ACC112 (cell line): ENCODE measurements around the gene STEAP3.

Source experiments
- H2AFZ ChIP-seq: fragments of 200-600 bp; sonication (generic); one replicate; pipeline ENCODE4 v1.6.0; 2017; ENCODE audit warnings: antibody characterized with exemption, low read length; ENCODE audit not compliant: unreplicated experiment
- H3K27ac ChIP-seq: fragments of 200-600 bp; sonication (generic); 2 replicates; pipeline ENCODE4 v1.5.1; 2014; ENCODE audit warnings: low read depth, mild to moderate bottlenecking, antibody characterized with exemption, low read length, moderate library complexity
- H3K27me3 ChIP-seq: fragments of 200-600 bp; sonication (generic); 2 replicates; pipeline ENCODE4 v1.6.1; 2014; ENCODE audit warnings: mild to moderate bottlenecking, antibody characterized with exemption, low read length, moderate library complexity, mixed read lengths; ENCODE audit not compliant: insufficient read depth
- H3K36me3 ChIP-seq: fragments of 200-600 bp; sonication (generic); 2 replicates; pipeline ENCODE4 v1.6.1; 2016; ENCODE audit warnings: mild to moderate bottlenecking, antibody characterized with exemption, low read length, moderate library complexity, mixed read lengths; ENCODE audit not compliant: insufficient read depth
- H3K4me1 ChIP-seq: fragments of 200-600 bp; sonication (generic); one replicate; pipeline ENCODE4 v1.6.1; 2016; ENCODE audit warnings: low read length, mixed read lengths; ENCODE audit not compliant: insufficient read depth, unreplicated experiment, control insufficient read depth
- H3K4me3 ChIP-seq: fragments of 200-600 bp; sonication (generic); 2 replicates; pipeline ENCODE4 v1.5.1; 2014; ENCODE audit warnings: mild to moderate bottlenecking, low read depth, low read length
- H3K79me2 ChIP-seq: fragments of 200-600 bp; sonication (generic); one replicate; pipeline ENCODE4 v1.6.0; 2016; ENCODE audit warnings: low read length; ENCODE audit not compliant: control insufficient read depth, unreplicated experiment, insufficient read depth

The STEAP3 gene

DNA sequence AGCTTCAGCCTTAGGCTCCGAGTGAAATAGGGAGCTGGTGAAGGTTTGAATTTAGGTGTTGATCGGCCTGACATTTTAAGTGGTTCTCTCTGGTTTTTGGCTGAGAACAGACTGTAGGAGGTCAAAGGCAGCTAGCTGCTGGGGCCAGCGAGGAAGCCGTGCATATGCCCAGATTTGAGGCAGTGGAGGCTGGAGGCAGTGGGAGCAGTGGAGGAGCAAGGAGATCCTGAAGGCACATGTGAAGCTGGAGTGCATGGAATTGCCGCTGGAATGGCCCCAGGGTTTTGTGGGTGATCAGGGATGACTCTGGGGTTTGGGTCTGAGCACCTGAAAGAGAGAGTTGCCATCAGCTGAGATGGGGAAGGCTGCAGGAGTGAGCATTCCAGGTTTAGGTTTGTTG, 25.1 kb downstream of the STEAP3 start:
- Histone ChIP-seq H3K4me1 (peaks cover 45% of the 10 kb centered on the region), H3K4me3 (no peak overlapping the region), H3K27me3 (no peaks in the 10 kb centered on the region), H2AFZ (no peak overlapping the region), H3K27ac (no peak overlapping the region), H3K36me3 (peaks cover 18% of the 10 kb centered on the region), H3K79me2 (no peaks in the 10 kb centered on the region)

DNA sequence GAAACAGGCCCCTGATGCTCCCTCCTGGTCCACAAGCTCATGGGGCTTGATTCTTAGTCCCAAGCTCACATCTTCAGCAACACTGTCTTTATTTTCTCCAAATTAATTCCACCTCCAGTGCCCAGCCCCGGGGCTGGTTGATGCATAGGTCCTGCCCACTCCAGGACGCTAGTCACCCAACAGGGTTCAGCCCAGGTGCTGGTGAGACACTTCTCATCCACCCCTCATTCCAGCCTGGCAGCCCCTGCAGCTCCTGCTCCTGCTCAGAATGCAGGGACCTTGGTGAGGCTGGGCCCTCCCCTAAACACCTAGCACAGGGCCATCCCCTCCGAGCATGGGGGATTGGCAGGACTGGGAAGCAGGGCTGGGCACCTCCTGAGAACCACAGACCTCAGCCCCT, 25.7 kb downstream of the STEAP3 start:
- Histone ChIP-seq H3K36me3 (peaks cover 18% of the 10 kb centered on the region), H2AFZ (no peak overlapping the region), H3K4me3 (no peak overlapping the region), H3K27ac (no peak overlapping the region), H3K4me1 (peaks cover 50% of the 10 kb centered on the region), H3K79me2 (no peaks in the 10 kb centered on the region), H3K27me3 (no peaks in the 10 kb centered on the region)

DNA sequence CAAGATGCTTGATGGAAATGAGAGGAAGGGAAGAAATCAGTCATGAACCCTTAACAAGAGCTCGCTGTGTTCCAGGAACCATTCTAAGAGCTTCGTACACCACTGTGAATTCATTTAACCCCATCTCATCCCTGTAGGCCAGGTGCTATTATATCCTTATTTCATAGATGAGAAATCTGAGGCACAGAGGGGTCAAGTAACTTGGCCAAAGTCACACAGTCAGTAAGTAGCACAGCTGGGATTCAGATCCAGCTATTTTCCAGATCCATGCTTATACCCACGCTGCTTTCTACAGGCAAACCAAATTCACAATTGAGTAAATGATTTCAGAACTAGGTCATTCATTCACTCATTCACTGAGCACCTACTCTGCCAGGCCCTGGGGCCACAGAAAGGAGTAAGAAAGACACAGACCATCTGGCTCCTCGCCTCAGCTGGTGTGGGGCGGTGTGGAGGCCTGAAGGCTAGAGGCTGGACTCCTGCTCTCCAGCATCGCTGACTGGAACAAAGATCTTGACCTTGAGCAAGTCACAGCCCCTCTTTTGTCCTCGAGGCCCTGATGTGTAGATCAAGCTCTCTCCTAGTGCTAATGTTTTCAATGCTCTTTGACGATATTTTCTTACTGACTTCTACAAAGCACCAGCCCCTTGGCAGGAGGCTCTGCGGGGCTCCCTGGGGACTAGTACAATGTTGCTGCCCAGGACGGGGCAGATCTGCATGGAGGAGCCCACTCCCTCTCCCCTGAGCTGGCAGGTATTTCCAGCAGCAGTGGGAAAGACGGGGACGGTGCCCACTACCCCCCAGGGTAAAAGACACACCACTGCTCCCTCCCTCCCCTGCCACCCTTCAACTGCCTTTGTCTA, 26.5 kb downstream of the STEAP3 start:
- peaks cover 13% of the 10 kb centered on the region for H3K36me3 ChIP-seq
- H3K27me3 ChIP-seq, result no peaks in the 10 kb centered on the region
- H3K4me1 ChIP-seq, result peaks cover 57% of the 10 kb centered on the region
- H3K79me2 ChIP-seq, result no peaks in the 10 kb centered on the region
- H3K4me3 ChIP-seq, result no peak overlapping the region
- no peak overlapping the region for H2AFZ ChIP-seq
- no peak overlapping the region for H3K27ac ChIP-seq

DNA sequence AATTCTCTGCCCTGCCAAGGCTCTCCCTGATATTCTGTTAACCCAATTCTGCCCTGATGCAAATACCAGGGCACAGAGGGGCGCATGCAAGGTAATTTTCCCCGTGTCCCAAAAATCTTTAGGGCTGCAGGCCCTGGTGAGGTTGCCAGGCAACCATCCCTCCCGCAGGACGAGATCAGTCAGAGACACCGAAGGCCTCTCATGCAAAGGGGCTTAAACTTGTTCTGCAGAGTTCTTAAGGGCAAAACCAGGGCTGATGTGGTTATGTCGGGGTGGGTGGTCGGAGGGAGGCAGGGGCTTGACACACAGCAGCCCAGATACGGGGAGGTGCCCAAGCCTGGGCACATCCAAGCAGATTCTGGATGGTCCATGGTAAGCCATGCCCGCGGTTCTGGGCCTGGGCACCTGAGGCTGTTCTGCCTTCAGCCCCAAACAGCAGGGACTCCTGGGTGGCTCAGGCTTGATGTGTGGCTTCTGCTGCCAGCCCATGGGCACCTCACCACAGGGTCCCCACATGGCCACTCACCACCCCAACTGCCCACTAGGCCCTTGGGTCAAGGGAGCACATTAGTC, 27.2 kb downstream of the STEAP3 start:
- no peaks in the 10 kb centered on the region for H3K79me2 ChIP-seq
- no peak overlapping the region for H3K4me3 ChIP-seq
- H2AFZ ChIP-seq, result no peak overlapping the region
- no peaks in the 10 kb centered on the region for H3K27me3 ChIP-seq
- no peak overlapping the region for H3K27ac ChIP-seq
- peaks cover 11% of the 10 kb centered on the region for H3K36me3 ChIP-seq
- peaks cover 64% of the 10 kb centered on the region for H3K4me1 ChIP-seq

DNA sequence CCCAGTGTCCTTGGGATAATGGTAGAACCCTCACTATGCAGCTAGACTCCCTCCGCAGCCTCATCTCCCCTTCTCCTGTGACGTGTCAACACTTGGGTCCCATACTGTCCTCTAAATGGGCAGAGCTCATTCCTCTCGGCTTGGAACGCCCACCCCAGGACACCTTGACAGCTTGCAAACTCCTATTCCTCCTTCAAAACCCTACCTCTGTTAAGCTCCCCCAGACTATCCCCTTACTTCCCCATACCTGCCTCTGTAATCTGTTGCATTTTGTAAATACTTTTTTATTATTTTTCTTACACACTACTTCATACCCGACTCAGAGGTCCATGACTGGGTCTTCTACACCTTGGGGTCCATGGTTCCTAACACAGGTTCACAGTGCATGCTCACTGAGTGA, 28.0 kb downstream of the STEAP3 start:
- H3K36me3 ChIP-seq, result peaks cover 7% of the 10 kb centered on the region; the same call in 1 of the 2 replicates
- H3K4me3 ChIP-seq, result no peak overlapping the region
- no peaks in the 10 kb centered on the region for H3K27me3 ChIP-seq
- H3K79me2 ChIP-seq, result no peaks in the 10 kb centered on the region
- H3K4me1 ChIP-seq, result peaks cover 73% of the 10 kb centered on the region
- H3K27ac ChIP-seq, result peak overlapping the region; percentile 98
- no peak overlapping the region for H2AFZ ChIP-seq

DNA sequence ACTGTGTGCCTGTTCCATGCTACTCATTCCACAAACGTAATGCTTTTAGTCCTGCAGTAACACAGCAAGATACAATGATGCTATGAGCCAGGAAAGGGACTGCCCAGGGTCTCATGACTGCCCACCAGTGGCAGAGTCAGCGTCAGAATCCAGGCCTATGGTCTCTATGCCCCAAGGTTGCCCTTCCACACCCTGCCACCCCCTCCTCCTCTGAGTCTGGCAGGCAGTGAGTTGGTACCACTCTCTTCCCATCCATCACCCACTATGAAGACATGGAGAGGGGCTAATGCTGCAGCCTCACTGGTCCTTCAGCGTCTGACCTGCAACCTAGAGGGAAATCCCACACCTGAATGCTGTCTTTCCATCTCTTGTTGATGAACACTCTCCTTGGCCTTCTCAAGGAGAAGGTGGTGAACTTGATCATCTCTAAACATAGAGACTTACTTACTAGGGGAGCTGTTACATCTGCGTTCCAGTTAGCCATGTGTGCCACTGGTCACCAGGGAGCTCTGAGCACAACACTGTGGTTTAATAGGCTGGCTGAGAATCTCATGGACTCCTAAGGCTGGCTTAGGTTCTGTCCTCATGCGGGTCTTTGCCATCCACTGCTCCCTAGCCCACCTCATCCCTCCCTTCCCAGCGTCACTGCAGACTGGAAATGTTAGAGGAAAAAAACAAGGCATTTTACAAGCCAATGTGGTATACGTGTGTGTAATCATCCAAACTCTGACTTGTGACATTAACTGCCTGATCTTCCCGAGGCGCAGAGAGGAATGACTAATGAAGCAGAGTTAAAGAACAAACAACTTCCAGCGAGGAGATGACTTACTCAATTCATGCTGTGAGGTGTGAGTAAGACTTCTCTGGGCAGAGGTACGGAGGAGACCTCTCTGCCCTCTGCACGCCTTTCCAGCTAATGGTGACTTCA, 28.8 kb downstream of the STEAP3 start:
- Histone ChIP-seq H3K27me3 (no peaks in the 10 kb centered on the region), H2AFZ (no peak overlapping the region), H3K4me1 (peaks cover 74% of the 10 kb centered on the region), H3K4me3 (peak overlapping the region; percentile 59; the same call in 1 of the 2 replicates), H3K79me2 (no peaks in the 10 kb centered on the region), H3K27ac (peak overlapping the region; percentile 98), H3K36me3 (peaks cover 7% of the 10 kb centered on the region; the same call in 1 of the 2 replicates)

DNA sequence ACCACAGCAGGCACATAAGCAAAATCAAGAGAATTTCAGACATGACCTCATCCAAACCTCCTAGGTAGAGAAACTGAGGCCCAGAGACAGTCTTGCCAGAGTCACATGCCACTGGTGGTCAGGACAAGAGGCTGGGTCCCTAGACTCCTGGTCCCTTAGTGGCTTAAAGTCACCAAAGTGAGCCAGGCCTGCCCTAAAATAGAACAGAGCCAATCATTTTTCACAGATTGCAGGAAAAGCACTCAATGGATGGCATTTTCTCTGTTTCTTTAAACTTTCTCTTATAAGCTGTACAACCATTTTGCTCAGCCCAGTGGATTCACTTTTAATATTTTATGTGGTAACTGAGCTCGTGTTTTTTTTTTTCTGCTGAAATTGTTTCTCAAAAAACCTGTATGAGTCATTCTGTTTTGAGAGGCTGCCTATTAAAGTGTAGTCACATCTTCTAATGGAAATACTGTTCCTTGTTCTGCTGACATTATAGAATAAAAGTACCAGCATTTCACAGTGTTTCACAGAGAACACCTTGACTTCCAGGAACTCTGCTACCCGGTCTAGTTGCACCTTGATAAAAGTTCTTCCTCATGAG, 29.6 kb downstream of the STEAP3 start:
- peaks cover 66% of the 10 kb centered on the region for H3K4me1 ChIP-seq
- H3K27ac ChIP-seq, result peak overlapping the region; percentile 98
- H2AFZ ChIP-seq, result no peak overlapping the region
- no peaks in the 10 kb centered on the region for H3K27me3 ChIP-seq
- H3K4me3 ChIP-seq, result peak overlapping the region; percentile 59
- H3K79me2 ChIP-seq, result no peaks in the 10 kb centered on the region
- peaks cover 7% of the 10 kb centered on the region; the same call in 1 of the 2 replicates for H3K36me3 ChIP-seq

DNA sequence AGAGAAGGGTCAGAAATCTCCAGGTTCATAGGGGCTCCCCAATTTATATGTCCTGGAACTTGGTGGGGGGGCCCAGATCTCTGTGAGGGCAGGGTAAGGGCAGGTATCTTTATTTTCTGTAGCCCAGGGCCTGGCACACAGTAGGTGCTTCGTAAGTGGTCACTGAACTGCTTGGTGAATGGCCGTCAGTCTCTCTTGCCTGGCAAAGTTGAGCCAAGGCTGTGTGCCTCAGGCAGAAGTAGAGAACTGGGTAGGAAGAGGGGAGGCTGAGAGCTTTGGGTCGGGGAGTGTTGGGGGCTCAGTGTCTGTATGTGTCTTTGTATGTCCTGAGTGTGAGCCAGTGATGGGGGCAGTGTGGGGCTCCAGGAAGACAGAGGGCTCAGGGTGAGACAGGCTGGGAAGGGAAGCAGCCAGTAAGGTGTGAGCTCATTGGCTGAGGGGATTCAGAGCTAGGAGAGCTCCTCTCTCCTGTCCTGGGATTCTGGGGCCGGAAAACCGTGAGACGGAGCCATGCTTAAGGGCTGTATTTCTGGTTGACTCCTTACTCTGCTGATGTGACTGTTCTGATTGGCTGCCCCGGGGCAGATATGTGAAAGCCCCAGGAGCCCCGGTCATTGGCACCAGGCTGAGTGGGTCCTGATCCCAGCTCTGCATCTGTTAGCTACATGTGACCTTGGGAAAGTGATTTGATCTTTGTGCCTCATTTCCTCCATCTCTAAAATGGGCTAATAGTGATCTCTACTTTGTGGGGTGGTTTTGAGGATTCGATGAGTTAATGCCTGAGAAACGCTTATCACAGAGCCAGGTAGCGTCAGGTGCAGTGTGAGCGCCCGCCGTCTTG, 30.3 kb downstream of the STEAP3 start:
- H3K79me2 ChIP-seq, result no peaks in the 10 kb centered on the region
- H3K27me3 ChIP-seq, result no peaks in the 10 kb centered on the region
- H3K4me3 ChIP-seq, result no peak overlapping the region
- H3K27ac ChIP-seq, result peak overlapping the region; percentile 98
- no peak overlapping the region for H2AFZ ChIP-seq
- H3K4me1 ChIP-seq, result peaks cover 59% of the 10 kb centered on the region
- H3K36me3 ChIP-seq, result peaks cover 7% of the 10 kb centered on the region; the same call in 1 of the 2 replicates

DNA sequence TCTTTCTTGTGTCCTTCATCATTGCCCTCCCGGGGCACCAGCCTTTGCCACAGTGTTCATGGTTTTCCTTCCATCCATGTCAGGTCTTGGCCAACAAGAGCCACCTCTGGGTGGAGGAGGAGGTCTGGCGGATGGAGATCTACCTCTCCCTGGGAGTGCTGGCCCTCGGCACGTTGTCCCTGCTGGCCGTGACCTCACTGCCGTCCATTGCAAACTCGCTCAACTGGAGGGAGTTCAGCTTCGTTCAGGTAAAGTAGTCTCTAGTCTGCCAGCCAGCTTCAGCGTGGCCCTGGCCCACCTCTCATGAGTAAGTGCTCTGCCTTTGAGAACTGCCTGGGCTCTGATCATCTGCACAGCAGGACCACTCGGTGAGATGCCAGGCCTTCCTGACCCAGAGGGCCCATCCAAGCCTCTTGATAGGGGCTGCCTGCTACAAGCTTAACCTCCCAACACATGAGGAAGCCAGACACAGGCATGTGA, 31.0 kb downstream of the STEAP3 start:
- no peaks in the 10 kb centered on the region for H3K79me2 ChIP-seq
- H3K36me3 ChIP-seq, result peaks cover 5% of the 10 kb centered on the region; the same call in 1 of the 2 replicates
- H2AFZ ChIP-seq, result no peak overlapping the region
- no peak overlapping the region for H3K4me3 ChIP-seq
- peak overlapping the region; percentile 98 for H3K27ac ChIP-seq
- no peaks in the 10 kb centered on the region for H3K27me3 ChIP-seq
- peaks cover 59% of the 10 kb centered on the region for H3K4me1 ChIP-seq
